GM10266 (cell line): Measurements from ENCODE around the gene WASF2.
"Not testable (repeated sequence)": the region's sequence is repeated elsewhere in the genome, so short reads cannot be mapped to it uniquely, and the experiment has no call there.

ENCODE experiments used
- DNase-seq: peaks from one replicate; pipeline ENCODE4 v3.0.0; 2012; ENCODE audit errors: extremely low spot score
- CTCF ChIP-seq: IDR thresholded peaks from 2 replicates; pipeline ENCODE4 v1.5.1; 2012; ENCODE audit warnings: mild to moderate bottlenecking, low read depth; ENCODE audit not compliant: control insufficient read depth, insufficient read depth; ENCODE audit errors: missing control alignments

The WASF2 gene

GRCh38 chr1:27392778-27393635 lies 97.0 kb downstream of the WASF2 start:
- no peak for DNase-seq
- peak; percentile 17 for TF ChIP-seq CTCF

- peak; percentile 95 for DNase-seq
These were observed 97.7 kb downstream of the WASF2 start, which contains the start of gene GPR3 for GRCh38 chr1:27392096-27392777. TSS of gene GPR3 (plus strand) at chr1:27392622. CDS start at chr1:27393799, 1,177 bp downstream.

GRCh38 chr1:27391511-27392095 lies 98.4 kb downstream of the WASF2 start:
- DNase-seq: no peak
- no peak for TF ChIP-seq CTCF

More at GRCh38 chr1:27392096-27392777, 97.7 kb downstream of the WASF2 start, which contains the start of gene GPR3:
- peak; percentile 72 for TF ChIP-seq CTCF

- peak; percentile 83 for DNase-seq
- TF ChIP-seq CTCF: peak; percentile 95
These were observed 101.5 kb downstream of the WASF2 start for GRCh38 chr1:27388337-27389005.

- not testable (repeated sequence) for DNase-seq
These were observed 105.2 kb downstream of the WASF2 start for GRCh38 chr1:27384797-27385196.

GRCh38 chr1:27383661-27384060 lies 106.3 kb downstream of the WASF2 start:
- DNase-seq: no peak
- no peak for TF ChIP-seq CTCF

- no peak for TF ChIP-seq CTCF
- no peak for DNase-seq
These were observed 106.8 kb downstream of the WASF2 start, which contains the start of gene CD164L2 for GRCh38 chr1:27383039-27383605. TSS of gene CD164L2 (minus strand) at chr1:27383333. CDS start at chr1:27383239, 94 bp downstream.
